Activated T-cell treated with anti-CD3 and anti-CD28 coated beads, Interleukin-2, amount 50 U/mL, for 24 hours (primary cell): ENCODE measurements around the gene CTBS.
A peak's percentile ranks its signal among the peaks of the same experiment; 100 is the strongest.

Experiments used
- DNase-seq: peaks from one replicate; pipeline ENCODE4 v3.0.0-alpha.2; 2020
- H3K27ac Mint-ChIP-seq: 2 replicates; pipeline ENCODE4 v1.8.0; 2020; ENCODE audit warnings: mild to moderate bottlenecking, mixed read lengths
- H3K27me3 Mint-ChIP-seq: 2 replicates; pipeline ENCODE4 v1.8.0; 2020; ENCODE audit warnings: mixed read lengths
- H3K36me3 Mint-ChIP-seq: 2 replicates; pipeline ENCODE4 v1.8.0; 2020; ENCODE audit warnings: low read depth, mixed read lengths
- H3K4me1 Mint-ChIP-seq: 2 replicates; pipeline ENCODE4 v1.8.0; 2020; ENCODE audit warnings: low read depth, mixed read lengths
- H3K4me3 Mint-ChIP-seq: 2 replicates; pipeline ENCODE4 v1.8.0; 2020; ENCODE audit warnings: mild to moderate bottlenecking, moderate library complexity, mixed read lengths
- H3K9me3 Mint-ChIP-seq: 2 replicates; pipeline ENCODE4 v1.8.0; 2020; ENCODE audit warnings: mixed read lengths

CTBS gene, protein sequence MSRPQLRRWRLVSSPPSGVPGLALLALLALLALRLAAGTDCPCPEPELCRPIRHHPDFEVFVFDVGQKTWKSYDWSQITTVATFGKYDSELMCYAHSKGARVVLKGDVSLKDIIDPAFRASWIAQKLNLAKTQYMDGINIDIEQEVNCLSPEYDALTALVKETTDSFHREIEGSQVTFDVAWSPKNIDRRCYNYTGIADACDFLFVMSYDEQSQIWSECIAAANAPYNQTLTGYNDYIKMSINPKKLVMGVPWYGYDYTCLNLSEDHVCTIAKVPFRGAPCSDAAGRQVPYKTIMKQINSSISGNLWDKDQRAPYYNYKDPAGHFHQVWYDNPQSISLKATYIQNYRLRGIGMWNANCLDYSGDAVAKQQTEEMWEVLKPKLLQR

DNA sequence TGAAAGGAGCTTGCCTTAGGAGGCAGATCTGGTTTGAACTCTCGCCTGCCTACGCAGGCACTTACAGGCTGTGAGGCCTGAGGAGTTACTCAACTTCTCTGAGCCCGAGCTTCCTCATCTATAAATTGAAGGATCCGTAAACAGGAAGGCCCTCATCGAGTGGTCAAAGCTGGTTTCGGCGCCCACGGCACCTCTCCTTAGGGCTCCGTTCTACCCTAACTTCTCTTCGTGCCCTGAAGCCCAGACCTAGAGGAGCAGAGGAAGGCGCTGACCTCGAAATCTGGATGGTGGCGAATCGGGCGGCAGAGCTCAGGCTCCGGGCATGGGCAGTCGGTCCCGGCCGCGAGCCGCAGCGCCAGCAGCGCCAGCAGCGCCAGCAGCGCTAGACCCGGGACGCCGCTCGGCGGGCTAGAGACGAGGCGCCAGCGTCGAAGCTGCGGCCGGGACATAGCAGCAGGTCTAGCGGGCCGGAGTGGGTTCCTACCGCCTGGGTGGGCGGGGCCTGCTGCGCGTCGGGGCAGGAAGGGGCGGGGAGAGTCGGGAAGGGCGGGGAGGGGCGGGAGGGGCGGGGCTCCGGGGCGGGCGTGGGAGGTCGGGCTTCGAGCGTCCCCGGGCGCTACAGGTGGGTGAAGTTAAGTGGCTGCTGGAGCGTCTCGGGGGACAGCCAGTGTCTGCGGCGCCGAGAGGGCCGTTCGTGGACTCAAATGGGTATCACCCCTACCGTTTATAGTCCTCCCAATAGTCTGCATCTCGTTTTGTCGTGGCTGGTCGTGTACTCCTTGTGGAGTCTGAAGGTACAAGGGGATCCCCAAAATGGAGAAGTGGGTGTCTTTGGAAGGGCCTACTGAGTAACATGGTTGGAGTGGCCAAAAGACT, at the start of gene CTBS:
Gene CTBS (minus strand): TSS at position 474 of the 876 bp plus-strand sequence. CDS start 25 bp downstream, at position 449.
- Mint-ChIP-seq H3K27ac (peak within 1 kb of the TSS; percentile 100), H3K4me3 (peak within 1 kb of the TSS; percentile 95), H3K36me3 (peaks cover 44% of the 10 kb centered on the region), H3K4me1 (peaks cover 47% of the 10 kb centered on the region), H3K27me3 (no peaks in the 10 kb centered on the region), H3K9me3 (peaks cover 5% of the 10 kb centered on the region)
- peak; percentile 89 for DNase-seq

DNA sequence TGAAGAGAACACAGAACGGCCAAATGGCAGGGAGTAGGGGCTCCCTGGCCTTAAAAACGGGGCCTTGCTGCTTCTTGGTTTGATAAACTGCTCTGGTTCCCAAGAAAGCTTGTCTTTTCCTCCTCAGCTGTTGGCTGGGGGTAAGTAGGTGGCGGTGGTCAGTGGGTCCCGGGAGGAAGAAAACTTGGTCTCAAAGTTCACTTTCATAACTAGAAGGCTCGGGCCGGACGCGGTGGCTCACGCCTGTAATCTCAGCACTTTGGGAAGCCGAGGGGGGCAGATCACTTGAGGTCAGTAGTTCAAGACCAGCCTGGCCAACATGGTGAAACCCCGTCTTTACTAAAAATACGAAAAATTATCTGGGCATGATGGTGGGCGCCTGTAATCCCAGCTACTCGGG, 47.3 kb upstream of the CTBS start:
- H3K4me3 Mint-ChIP-seq: no peak overlapping the region
- H3K36me3 Mint-ChIP-seq: peaks cover 1% of the 10 kb centered on the region
- no peak overlapping the region for H3K27ac Mint-ChIP-seq
- H3K4me1 Mint-ChIP-seq: peaks cover 20% of the 10 kb centered on the region
- H3K27me3 Mint-ChIP-seq: peaks cover 5% of the 10 kb centered on the region
- no peaks in the 10 kb centered on the region for H3K9me3 Mint-ChIP-seq
- DNase-seq: no peak

DNA sequence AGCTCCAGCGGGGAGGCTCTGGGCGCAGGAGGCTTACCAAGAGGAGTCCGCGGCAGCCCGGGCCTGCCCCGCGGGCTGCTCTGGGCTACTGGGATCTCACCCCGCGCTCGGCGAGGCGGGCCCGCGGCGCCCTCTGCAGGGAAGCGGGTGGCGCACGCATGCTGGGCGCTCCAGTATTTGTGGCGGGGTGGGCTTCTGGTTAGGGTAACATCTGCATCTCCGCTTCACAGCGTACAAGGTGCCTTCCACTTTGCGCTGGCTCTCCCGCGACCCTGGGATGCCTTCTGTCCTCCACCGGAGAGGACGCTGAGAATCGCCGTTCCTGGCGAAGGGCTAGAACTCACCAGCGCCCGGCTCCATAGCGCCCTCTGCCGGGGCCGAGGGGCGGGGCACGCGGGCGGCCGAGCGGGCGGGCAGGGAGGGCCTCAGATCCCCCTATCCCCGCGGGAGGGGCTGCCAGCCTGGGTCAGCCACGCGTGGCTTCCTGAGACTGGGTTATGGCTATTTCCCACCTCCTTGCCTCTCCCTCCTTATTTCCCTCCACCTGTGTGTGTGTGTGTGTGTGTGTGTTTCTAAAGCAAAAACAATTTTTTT, 46.6 kb upstream of the CTBS start:
- peaks cover 1% of the 10 kb centered on the region for H3K36me3 Mint-ChIP-seq
- no peaks in the 10 kb centered on the region for H3K9me3 Mint-ChIP-seq

DNA sequence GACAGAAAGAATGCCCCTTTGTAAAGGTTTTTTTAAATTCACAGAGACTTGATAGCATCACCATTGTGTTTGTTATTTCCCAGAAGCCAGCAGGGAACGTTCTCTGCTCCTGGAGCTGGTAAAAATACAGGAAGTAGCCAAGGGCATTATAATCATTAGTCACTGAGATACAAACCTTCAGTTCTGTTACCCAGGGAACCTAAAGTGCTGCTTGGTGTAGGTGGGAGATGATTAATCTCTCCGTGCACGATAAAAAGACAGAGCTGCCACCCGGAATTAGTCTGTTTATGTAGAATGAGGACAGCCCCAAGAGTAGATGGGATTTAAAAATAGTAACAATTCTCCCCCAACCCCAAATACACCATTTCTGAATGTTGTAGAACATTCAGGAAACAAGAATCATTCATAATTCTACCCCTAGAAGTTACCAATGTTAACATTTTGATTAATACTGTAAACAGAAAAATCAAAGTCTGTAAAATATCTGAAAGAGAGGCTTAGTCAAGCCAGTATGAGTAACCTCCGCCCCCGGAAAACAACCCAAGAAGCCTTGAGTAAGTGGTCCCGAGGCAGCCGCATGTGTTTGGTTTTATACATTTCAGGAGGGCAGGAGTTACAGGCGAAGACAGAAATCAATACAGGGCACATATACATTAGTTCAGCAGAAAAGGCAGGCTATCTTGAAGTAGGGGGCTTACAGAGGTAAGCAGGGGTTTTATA, 45.3 kb upstream of the CTBS start:
- H3K4me1 Mint-ChIP-seq: peaks cover 20% of the 10 kb centered on the region
- no peaks in the 10 kb centered on the region for H3K27me3 Mint-ChIP-seq
- DNase-seq: peak; percentile 57
- H3K4me3 Mint-ChIP-seq: peak overlapping the region; percentile 63
- peaks cover under 1% of the 10 kb centered on the region for H3K9me3 Mint-ChIP-seq
- H3K36me3 Mint-ChIP-seq: peaks cover 1% of the 10 kb centered on the region
- H3K27ac Mint-ChIP-seq: peak overlapping the region; percentile 93

More for the DNA sequence above, 46.6 kb upstream of the CTBS start:
- Mint-ChIP-seq H3K4me1 (peaks cover 20% of the 10 kb centered on the region), H3K27me3 (no peaks in the 10 kb centered on the region), H3K4me3 (peak overlapping the region; percentile 87), H3K27ac (peak overlapping the region; percentile 95)
- peak; percentile 94 for DNase-seq

DNA sequence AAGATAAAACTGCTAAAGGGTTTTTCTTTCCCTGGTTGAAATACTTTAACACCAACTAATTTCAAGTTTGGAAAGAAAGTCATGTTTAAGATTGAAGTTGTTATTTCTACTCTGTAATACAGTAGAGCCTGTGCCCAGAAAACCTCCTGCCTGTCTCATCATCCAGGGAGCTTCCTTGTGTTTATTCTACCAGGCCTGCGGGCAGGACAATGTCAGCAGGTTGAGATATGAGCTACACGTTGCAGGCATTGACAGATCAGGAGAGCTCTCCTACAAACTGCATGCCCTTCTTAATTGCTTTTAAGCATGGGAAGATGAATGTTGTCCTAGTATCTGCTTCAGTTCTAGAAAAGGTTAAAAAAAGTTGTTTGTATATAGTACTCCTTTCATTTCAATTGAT, 43.1 kb upstream of the CTBS start:
- DNase-seq: no peak
- no peaks in the 10 kb centered on the region for H3K27me3 Mint-ChIP-seq
- peaks cover 20% of the 10 kb centered on the region for H3K4me1 Mint-ChIP-seq
- H3K27ac Mint-ChIP-seq: no peak overlapping the region
- H3K4me3 Mint-ChIP-seq: no peak overlapping the region
- peaks cover 12% of the 10 kb centered on the region for H3K9me3 Mint-ChIP-seq
- peaks cover 1% of the 10 kb centered on the region for H3K36me3 Mint-ChIP-seq

DNA sequence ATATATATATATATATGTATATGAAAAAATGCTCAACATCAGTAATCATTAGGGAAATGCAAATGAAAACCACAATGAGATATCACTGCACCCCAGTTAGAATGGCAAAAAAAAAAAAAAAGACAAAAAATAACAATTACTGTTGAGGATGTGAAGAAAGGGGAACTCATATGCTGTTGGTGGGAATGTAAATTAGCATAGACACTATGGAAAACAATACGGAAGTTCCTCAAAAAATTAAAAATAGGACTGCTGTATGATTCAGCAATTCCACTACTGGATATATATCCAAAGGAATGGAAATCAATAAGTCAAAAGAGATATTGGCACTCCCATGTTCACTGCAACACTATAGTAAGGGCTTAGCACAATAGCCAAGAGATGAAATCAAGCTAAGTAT, 41.5 kb upstream of the CTBS start:
- Mint-ChIP-seq H3K4me1 (peaks cover 23% of the 10 kb centered on the region), H3K36me3 (peaks cover under 1% of the 10 kb centered on the region), H3K9me3 (peaks cover 12% of the 10 kb centered on the region), H3K27ac (no peak overlapping the region), H3K27me3 (no peaks in the 10 kb centered on the region), H3K4me3 (no peak overlapping the region)
- DNase-seq: no peak

DNA sequence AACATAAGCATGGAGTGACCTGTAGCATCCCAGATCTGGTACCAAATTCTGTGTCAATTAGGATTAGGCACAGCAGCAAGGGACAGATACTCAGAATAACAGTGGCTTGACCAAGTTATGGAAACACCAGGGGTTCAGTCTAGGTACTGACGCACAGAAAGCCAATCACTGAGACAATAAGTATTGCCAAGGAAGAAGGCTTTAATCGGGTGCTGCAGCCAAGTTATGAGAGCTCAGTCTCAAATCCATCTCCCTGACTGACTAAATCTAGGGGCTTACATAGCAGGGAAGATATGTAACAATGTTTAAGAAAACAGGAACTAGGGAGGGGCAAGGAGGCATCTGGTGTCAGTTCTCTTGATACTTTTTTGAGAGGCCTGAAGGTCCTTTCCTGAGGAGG, 39.6 kb upstream of the CTBS start:
- DNase-seq: no peak
- Mint-ChIP-seq H3K4me3 (no peak overlapping the region), H3K9me3 (peaks cover 12% of the 10 kb centered on the region), H3K27ac (no peak overlapping the region), H3K4me1 (peaks cover 10% of the 10 kb centered on the region), H3K36me3 (no peaks in the 10 kb centered on the region), H3K27me3 (no peaks in the 10 kb centered on the region)

DNA sequence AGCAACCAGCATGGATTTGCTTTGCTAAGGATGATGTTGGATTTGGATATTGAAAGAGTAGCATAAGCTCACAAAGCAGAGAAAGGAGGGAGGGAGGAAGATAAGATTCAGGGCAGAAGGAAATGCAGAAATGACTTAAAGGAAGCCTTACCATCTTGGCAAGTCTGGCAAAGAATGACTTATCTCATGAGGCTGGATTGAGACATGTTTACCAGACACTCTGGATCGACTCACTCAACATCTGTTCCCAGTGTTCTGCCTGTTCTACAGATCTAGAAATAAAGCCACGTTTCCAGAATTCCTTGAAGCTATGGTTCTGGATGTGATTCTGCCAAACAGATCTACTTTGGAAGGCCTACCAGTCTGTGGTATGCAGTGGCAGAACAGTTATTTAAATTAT, 38.8 kb upstream of the CTBS start:
- no peak overlapping the region for H3K4me3 Mint-ChIP-seq
- no peak for DNase-seq
- H3K27me3 Mint-ChIP-seq: no peaks in the 10 kb centered on the region
- peaks cover 12% of the 10 kb centered on the region for H3K9me3 Mint-ChIP-seq
- peaks cover 10% of the 10 kb centered on the region for H3K4me1 Mint-ChIP-seq
- no peak overlapping the region for H3K27ac Mint-ChIP-seq
- no peaks in the 10 kb centered on the region for H3K36me3 Mint-ChIP-seq

DNA sequence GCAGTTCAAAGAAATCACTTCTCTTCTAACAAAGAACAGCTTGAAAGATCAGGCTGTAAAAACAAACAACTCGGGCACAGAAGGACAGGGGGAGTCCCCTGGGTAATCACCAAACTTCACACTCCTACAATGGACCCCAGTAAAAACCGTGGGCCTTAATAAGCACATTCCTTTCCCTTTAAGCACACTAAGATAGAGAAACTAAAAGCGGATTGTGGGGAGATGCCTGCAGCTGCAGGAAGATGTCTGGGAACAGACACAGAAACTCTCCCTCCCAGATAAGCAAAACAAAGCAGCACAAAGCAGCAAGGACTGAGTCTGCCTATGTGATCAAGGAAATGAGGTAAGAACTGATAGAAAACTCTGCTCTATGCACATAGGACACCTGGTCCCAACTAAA, 37.6 kb upstream of the CTBS start:
- peaks cover 10% of the 10 kb centered on the region for H3K4me1 Mint-ChIP-seq
- no peak for DNase-seq
- peaks cover 12% of the 10 kb centered on the region for H3K9me3 Mint-ChIP-seq
- no peaks in the 10 kb centered on the region for H3K36me3 Mint-ChIP-seq
- peak overlapping the region; percentile 2 for H3K27ac Mint-ChIP-seq
- no peaks in the 10 kb centered on the region for H3K27me3 Mint-ChIP-seq
- H3K4me3 Mint-ChIP-seq: no peak overlapping the region

DNA sequence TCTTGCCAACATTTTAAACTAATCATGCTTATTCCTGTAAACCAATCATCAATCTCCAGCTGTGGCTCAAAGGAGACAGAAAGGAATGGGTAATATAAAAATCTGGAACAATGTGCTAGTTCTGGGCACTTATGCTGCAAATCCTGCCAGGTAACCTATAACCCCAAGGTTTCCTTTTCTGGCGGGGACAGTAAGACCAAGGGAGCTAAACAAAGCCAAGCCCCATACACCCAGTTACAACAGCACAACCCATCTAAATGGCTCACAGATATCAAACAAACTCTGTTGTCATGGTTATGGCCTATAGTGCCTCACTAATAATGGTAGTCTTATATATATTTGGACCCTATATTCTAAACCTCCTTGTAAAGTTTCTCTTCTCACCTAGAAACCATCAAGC, 36.9 kb upstream of the CTBS start:
- Mint-ChIP-seq H3K4me3 (no peak overlapping the region), H3K27me3 (no peaks in the 10 kb centered on the region), H3K27ac (no peak overlapping the region), H3K4me1 (peaks cover 10% of the 10 kb centered on the region), H3K9me3 (peaks cover 18% of the 10 kb centered on the region), H3K36me3 (peaks cover under 1% of the 10 kb centered on the region)
- DNase-seq: no peak

DNA sequence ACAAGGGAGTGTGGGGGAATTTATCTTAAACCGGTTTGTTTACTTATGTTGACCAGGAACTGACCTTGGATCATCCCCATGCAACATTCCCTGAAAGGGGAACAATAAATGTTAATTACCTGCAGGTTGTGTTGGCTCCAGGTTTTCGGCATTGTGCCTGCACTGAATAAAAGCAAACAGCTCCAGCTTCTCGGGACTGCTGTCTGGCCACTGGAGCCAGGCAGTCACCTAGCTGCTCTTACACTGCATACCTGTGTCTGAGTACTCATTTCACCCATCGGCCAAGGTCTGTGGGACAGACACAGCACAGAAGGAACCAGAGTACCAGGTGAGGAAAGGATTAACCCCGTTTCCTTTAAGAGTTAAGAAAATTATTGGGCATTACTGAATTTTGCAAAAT, 32.7 kb upstream of the CTBS start:
- H3K4me1 Mint-ChIP-seq: peaks cover 7% of the 10 kb centered on the region
- H3K4me3 Mint-ChIP-seq: no peak overlapping the region
- no peaks in the 10 kb centered on the region for H3K27me3 Mint-ChIP-seq
- no peak for DNase-seq
- H3K27ac Mint-ChIP-seq: no peak overlapping the region
- peaks cover 27% of the 10 kb centered on the region for H3K9me3 Mint-ChIP-seq
- peaks cover 21% of the 10 kb centered on the region for H3K36me3 Mint-ChIP-seq

DNA sequence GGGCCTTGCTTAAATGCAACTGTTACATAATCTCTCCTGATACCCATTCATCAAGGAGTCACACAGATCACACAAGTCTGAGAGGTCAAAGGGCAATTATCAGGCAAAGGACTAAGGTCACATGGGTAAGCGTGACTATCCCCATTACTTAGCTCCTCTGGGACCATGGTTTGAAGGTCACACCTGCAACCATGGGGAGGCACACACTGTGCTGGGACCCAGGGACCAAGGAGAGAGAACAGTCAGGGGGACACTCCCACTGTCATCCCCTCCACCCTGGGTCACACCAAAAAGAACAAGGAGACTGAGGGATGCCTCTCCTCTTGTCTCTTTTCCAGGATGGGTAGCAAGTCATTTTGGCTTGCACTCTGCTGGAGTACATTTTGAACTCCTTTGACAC, 30.9 kb upstream of the CTBS start:
- DNase-seq: no peak
- Mint-ChIP-seq H3K36me3 (peaks cover 21% of the 10 kb centered on the region), H3K4me3 (no peak overlapping the region), H3K27ac (no peak overlapping the region), H3K4me1 (peaks cover 7% of the 10 kb centered on the region), H3K27me3 (no peaks in the 10 kb centered on the region), H3K9me3 (peaks cover 27% of the 10 kb centered on the region)

DNA sequence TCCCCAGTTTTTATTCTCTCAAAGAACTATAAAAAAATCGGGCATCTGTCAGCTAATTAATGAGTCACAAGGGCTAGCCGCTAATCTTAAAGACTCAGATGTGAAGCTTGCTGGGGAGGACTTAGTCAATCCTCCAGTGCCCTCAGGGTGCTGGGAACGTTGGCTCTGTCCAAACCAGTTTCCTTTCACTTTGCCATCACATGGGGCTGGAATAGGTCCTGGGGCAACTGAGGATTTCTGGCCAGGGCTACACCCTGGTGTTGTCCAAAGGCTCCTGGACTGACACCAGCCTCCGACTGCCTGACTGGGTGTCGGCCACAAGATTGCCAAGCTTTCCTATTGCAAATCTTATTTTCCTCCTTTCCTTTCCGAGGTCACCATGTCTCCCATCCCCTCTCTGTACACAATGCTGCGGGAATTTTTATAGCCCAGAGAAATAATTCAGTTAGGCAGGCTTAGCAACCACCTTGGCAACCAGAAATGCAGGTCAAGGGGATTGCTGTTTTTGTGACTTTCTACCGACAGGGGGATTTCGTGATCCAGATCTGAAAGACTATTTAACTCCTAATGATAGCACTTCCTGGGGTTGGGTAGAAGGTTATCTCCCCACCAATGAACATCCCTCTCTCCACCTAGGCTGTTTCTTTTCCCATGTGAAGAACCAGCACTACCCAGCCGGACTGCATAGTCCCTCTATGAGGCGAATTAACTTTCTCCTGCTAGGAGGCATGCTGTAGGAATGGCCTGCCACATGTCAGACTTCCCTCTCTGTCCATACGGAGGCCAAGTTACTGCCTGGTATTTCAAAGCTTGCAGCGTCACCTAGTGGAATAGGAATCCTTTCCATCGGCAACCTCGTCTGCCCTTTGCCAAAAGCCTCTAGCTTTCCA, 29.9 kb upstream of the CTBS start:
- Mint-ChIP-seq H3K4me1 (peaks cover 17% of the 10 kb centered on the region), H3K36me3 (peaks cover 21% of the 10 kb centered on the region), H3K9me3 (peaks cover 27% of the 10 kb centered on the region), H3K27me3 (no peaks in the 10 kb centered on the region), H3K27ac (no peak overlapping the region), H3K4me3 (no peak overlapping the region)
- no peak for DNase-seq
